22Rv1 (cell line): ENCODE measurements around the gene CLINT1.

Experiments used
- H3K27ac ChIP-seq: fragments of 450-650 bp; 2 replicates; pipeline ENCODE4 v1.5.1; 2017
- ZFX ChIP-seq: fragments of 450-650 bp; IDR thresholded peaks from 2 replicates; pipeline ENCODE4 v1.6.1; 2017; ENCODE audit warnings: antibody characterized with exemption, borderline replicate concordance
- TF ChIP-seq, protein P1 (sequence below): fragments of 450-650 bp; IDR thresholded peaks from 2 replicates; pipeline ENCODE4 v1.5.1; 2017; ENCODE audit warnings: mild to moderate bottlenecking

CLINT1 gene

DNA sequence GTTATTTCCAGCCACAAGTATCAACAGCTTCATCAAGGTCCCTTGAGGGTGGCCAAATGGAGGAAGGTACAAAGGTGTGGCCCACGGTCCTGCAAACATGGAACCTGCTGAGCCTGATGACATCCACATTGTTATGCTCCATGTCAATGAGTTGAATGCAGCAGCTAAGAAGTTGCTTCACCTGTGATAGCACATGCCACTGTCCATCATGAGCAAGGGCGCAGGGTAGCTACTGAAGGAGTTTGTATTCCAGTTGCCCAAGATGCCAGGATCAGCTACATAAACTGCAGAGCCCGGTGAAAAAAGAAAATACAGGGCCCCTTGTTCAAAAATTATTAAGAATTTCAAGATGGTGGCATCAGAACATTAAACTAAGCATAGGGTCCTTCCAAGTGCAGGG, 91.3 kb downstream of the CLINT1 start:
- TF ChIP-seq, protein P1, sequence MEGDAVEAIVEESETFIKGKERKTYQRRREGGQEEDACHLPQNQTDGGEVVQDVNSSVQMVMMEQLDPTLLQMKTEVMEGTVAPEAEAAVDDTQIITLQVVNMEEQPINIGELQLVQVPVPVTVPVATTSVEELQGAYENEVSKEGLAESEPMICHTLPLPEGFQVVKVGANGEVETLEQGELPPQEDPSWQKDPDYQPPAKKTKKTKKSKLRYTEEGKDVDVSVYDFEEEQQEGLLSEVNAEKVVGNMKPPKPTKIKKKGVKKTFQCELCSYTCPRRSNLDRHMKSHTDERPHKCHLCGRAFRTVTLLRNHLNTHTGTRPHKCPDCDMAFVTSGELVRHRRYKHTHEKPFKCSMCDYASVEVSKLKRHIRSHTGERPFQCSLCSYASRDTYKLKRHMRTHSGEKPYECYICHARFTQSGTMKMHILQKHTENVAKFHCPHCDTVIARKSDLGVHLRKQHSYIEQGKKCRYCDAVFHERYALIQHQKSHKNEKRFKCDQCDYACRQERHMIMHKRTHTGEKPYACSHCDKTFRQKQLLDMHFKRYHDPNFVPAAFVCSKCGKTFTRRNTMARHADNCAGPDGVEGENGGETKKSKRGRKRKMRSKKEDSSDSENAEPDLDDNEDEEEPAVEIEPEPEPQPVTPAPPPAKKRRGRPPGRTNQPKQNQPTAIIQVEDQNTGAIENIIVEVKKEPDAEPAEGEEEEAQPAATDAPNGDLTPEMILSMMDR: no peak
- TF ChIP-seq ZFX: no peak
- H3K27ac ChIP-seq: no peak overlapping the region

DNA sequence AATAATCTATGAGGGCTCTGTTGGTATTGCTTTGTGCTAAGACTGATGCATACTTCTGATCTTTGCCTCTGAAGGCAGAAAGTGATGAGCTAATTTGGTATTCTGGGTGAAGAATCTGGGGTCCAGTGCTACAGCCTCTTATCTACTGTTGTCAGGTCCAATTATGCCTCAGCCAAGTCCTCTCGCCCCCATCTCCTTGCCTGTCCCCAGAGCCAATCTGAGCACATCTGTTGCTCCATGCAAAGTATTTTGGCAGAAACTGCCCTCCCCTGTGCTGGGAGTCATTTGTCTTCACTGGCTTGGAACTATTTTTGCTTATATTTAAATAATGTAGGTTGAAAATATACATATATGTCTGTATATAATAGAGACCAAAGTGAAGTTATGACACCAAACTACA, 92.0 kb downstream of the CLINT1 start:
- no peak overlapping the region for H3K27ac ChIP-seq
- no peak for TF ChIP-seq ZFX
- TF ChIP-seq, protein P1: no peak

DNA sequence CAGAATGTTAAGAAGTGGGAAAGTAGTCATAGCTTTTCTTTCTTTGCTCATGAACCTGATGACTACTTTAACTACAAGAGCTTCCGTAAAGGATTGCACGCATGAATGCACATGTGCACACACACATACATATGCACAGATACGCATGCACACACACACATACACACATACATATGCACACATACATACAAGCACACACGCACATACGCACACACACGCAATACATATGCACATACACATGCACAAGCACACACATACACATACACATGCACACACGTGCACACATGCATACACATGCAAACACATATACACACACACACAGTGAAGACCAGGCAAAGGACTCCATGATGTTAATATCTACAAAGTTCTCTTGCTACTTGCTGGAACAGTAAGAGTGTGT, 92.5 kb downstream of the CLINT1 start:
- TF ChIP-seq, protein P1: no peak
- no peak for TF ChIP-seq ZFX

DNA sequence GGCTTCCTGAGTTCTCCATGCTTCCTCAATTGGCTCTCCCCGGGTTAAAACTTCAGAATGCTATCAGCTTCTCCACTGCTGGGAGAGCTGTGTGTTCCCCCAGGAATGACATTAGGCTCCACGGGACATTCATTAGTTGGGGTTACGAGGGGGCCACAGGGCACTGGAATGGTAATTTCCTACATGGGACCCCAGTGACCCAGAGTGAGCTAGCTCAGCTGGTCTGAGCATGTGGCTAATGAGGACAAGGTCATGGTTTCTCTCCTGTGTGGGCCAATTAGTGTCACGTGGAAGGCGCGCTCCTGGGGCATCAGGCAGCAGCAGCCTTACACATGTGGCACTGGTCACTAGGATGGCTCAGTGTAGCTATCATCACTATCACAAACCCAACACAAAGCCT, 94.4 kb downstream of the CLINT1 start:
- TF ChIP-seq, protein P1: no peak
- TF ChIP-seq ZFX: no peak

More for the DNA sequence above, 92.5 kb downstream of the CLINT1 start:
- H3K27ac ChIP-seq: no peak overlapping the region

DNA sequence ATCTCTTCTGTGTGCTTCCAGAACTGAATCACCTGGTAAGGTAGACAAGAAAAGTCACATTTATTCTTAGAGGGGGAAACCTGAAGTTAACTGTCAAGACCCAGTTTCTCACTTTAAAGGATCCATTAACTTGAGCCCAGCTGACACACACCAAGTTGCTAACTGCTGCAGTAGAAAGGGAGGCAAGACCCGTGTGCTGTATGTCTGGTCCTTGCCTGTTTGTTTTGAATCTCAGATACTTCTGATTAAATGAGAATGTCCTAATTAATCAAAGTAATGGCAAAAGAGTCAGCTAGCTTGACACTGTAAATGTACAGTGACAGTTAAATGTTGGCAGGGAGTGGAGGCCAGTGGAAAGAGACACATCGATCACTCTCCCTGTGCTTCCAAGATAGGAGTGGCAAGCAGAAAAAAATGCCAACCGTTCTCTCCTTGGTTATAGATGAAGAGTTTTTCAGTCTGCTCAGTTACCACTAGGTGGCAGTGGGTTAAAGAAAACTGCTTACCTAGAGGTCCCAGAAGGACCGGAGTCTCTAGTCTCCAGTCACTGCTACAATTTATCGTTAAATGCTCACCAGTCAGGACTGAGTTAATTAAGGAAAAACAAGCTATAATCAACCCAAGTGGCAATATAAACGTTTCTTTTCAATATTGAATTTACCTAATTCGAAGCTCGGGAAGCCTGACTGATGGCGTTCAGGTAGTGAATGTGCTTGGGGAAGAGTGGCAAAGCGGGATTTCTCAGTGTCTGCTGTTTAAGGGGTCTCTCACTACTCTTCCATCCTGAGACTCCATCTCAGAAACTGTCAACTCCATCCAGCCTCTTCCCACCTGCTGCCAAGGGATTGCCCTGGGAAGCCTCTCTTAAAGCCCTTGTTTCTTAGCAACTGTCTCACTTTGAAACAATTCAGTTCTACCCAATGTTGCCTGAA, 97.0 kb downstream of the CLINT1 start:
- TF ChIP-seq, protein P1: peak; percentile 85
- no peak for TF ChIP-seq ZFX
- H3K27ac ChIP-seq: no peak overlapping the region

More for the DNA sequence above, 94.4 kb downstream of the CLINT1 start:
- no peak overlapping the region for H3K27ac ChIP-seq

DNA sequence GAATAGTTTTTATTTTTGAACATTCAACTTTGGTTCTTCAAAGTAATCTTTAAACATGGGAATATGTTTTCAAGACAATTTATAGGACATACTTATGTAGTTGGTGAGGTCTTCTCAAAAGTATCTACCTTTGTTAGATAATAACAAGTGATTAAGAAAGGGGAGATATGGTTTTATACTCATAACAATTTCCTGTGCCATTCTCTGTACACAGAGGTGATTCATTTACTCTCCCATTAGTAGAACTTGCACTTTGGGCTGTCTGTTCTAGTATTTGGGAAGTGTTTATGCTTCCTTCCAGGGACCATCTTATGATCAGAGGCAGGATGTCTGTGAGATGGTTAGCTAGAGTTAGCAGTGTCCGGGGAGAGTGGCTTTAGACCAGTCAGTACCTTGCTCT, 100.2 kb downstream of the CLINT1 start:
- TF ChIP-seq, protein P1: no peak
- TF ChIP-seq ZFX: no peak

DNA sequence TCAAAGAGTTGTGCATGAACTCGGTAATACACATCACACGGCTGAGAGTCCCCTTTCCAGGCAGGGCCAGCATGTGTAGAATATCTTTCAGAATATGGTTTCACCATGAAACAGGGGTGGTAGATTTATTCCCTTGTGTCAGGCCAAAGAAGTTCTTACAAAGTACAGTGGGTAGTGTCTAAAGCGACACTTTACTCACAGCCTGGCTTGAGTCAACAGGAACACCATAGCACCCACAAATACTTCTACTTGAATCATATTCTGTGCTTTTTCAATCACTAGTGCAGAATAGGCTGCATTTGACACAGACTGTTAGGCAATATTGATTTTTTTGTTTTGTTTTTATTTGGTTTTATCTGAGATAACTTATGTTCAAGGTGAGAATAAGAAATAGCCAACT, 102.8 kb downstream of the CLINT1 start:
- TF ChIP-seq, protein P1: no peak
- TF ChIP-seq ZFX: no peak
- H3K27ac ChIP-seq: no peak overlapping the region

More for the DNA sequence above, 100.2 kb downstream of the CLINT1 start:
- no peak overlapping the region for H3K27ac ChIP-seq
